ENCODE results near the gene ZNF410. TPM values are rescaled to one million over a fixed set of nuclear protein-coding genes. Genes with fewer than 3 reads are reported as not detected.
"Not testable (repeated sequence)": the region's sequence is repeated elsewhere in the genome, so short reads cannot be mapped to it uniquely, and the experiment has no call there.

ZNF410 gene
- total RNA-seq, 1 experiment from 2014 or later = 37.6 TPM

GRCh38 chr14:73889376-73889775 is 2.7 kb downstream of the ZNF410 start:
- DNase-seq (ENCODE audit: low read depth, low spot score) (no peak), ATAC-seq (no peak)
- intact Hi-C loops (cut with micrococcal nuclease) = no loop called here
- Histone ChIP-seq H3K27me3 (ENCODE audit: insufficient read depth, low read length) (no peaks in the 10 kb centered on the region), H3K9me2 (ENCODE audit: insufficient read depth) (no peaks in the 10 kb centered on the region), H2AFZ (ENCODE audit: low read depth, low read length, poor library complexity, severe bottlenecking) (no peak overlapping the region), H4K20me1 (ENCODE audit: insufficient read depth) (no peaks in the 10 kb centered on the region), H3K4me3 (replicated peaks in 1 of 2; ENCODE audit: low read depth in 1 of 2, low read length in 2 of 2) (no peak overlapping the region), H3K4me1 (ENCODE audit: control insufficient read depth in 1 of 2, insufficient read depth in 2 of 2, low read length in 2 of 2) (peaks cover 9 to 27% of the 10 kb centered on the region in 2 experiments), H3K79me2 (ENCODE audit: insufficient read depth, low read length) (peaks cover 75% of the 10 kb centered on the region), H3K36me3 (ENCODE audit: control insufficient read depth in 1 of 2, insufficient read depth in 2 of 2, low read length in 2 of 2) (peaks cover 10 to 16% of the 10 kb centered on the region in 2 experiments; a peak in 3 of 4 replicates), H3K9me3 (ENCODE audit: control insufficient read depth in 1 of 2, insufficient read depth in 1 of 2, low read depth in 1 of 2, low read length in 2 of 2) (no peaks in the 10 kb centered on the region), H3K4me2 (ENCODE audit: low read length) (no peak overlapping the region), H3K9ac (ENCODE audit: low read length) (no peak overlapping the region), H3K27ac (ENCODE audit: low read depth, low read length) (no peak overlapping the region)
- RAD21 ChIA-PET (ENCODE audit: low non-redundant PET in 1 of 2, low total read pairs in 2 of 2, uncharacterized antibody in 2 of 2, unreplicated experiment in 2 of 2) = no interaction called here
- CTCF ChIA-PET = no interaction called here
- POLR2A ChIA-PET = no interaction called here
- TF ChIP-seq RAD21 (IDR thresholded peaks at IDR 0.05; ENCODE audit: low read depth) (no peak), TCF7L2 (IDR thresholded peaks at IDR 0.05; ENCODE audit: borderline replicate concordance, extremely low read depth, insufficient read depth, insufficient read length) (no peak), SRF (IDR thresholded peaks at IDR 0.05; ENCODE audit: low read depth) (no peak), POLR2A (IDR thresholded peaks at IDR 0.05; ENCODE audit: borderline replicate concordance, extremely low read depth, insufficient read depth, insufficient read length) (no peak), FOSL1 (IDR thresholded peaks at IDR 0.05; ENCODE audit: low read depth) (no peak), SP1 (IDR thresholded peaks at IDR 0.05; ENCODE audit: low read depth) (no peak), ZFX (IDR thresholded peaks at IDR 0.05) (no peak), EZH2 (IDR thresholded peaks at IDR 0.05) (no peak), EZH2phosphoT487 (IDR thresholded peaks at IDR 0.05; ENCODE audit: borderline replicate concordance) (no peak), CBX3 (IDR thresholded peaks at IDR 0.05; ENCODE audit: low read depth) (no peak), REST (IDR thresholded peaks at IDR 0.05; ENCODE audit: low read depth) (no peak), CTCF (IDR thresholded peaks at IDR 0.05 in 2 of 3, conservative IDR thresholded peaks at IDR 0.05 in 1 of 3; ENCODE audit: borderline replicate concordance in 1 of 3, insufficient read depth in 1 of 3, low read depth in 2 of 3, low read length in 2 of 3) (no peak), ELF1 (IDR thresholded peaks at IDR 0.05; ENCODE audit: borderline replicate concordance, low read depth) (no peak), EGR1 (IDR thresholded peaks at IDR 0.05; ENCODE audit: low read depth) (no peak), YY1 (IDR thresholded peaks at IDR 0.05; ENCODE audit: extremely low read depth, insufficient replicate concordance, low read depth, low read length) (no peak)
- no TSS peak for BruUV-seq (replicated peaks)

- H3K9me3 ChIP-seq (ENCODE audit: control insufficient read depth in 1 of 2, insufficient read depth in 1 of 2, low read depth in 1 of 2, low read length in 2 of 2); intact Hi-C loops (cut with micrococcal nuclease); CTCF ChIA-PET; DNase-seq (ENCODE audit: low read depth, low spot score); H4K20me1 ChIP-seq (ENCODE audit: insufficient read depth); POLR2A ChIA-PET; H2AFZ ChIP-seq (ENCODE audit: low read depth, low read length, poor library complexity, severe bottlenecking); H3K27ac ChIP-seq (ENCODE audit: low read depth, low read length); H3K9me2 ChIP-seq (ENCODE audit: insufficient read depth); BruUV-seq (replicated peaks); ATAC-seq; H3K4me1 ChIP-seq (ENCODE audit: control insufficient read depth in 1 of 2, insufficient read depth in 2 of 2, low read length in 2 of 2); H3K27me3 ChIP-seq (ENCODE audit: insufficient read depth, low read length); H3K9ac ChIP-seq (ENCODE audit: low read length); RAD21 ChIA-PET (ENCODE audit: low non-redundant PET in 1 of 2, low total read pairs in 2 of 2, uncharacterized antibody in 2 of 2, unreplicated experiment in 2 of 2); H3K4me3 ChIP-seq (replicated peaks in 1 of 2; ENCODE audit: low read depth in 1 of 2, low read length in 2 of 2); H3K4me2 ChIP-seq (ENCODE audit: low read length): not testable (repeated sequence)
- Histone ChIP-seq H3K79me2 (ENCODE audit: insufficient read depth, low read length) (peaks cover 70% of the 10 kb centered on the region), H3K36me3 (ENCODE audit: control insufficient read depth in 1 of 2, insufficient read depth in 2 of 2, low read length in 2 of 2) (peaks cover 41 to 42% of the 10 kb centered on the region in 2 experiments)
These were observed 7.6 kb downstream of the ZNF410 start for GRCh38 chr14:73894180-73894687.

All from HCT116 (cell line).